ENCODE results near the gene CRLF1.

Gene CRLF1, protein sequence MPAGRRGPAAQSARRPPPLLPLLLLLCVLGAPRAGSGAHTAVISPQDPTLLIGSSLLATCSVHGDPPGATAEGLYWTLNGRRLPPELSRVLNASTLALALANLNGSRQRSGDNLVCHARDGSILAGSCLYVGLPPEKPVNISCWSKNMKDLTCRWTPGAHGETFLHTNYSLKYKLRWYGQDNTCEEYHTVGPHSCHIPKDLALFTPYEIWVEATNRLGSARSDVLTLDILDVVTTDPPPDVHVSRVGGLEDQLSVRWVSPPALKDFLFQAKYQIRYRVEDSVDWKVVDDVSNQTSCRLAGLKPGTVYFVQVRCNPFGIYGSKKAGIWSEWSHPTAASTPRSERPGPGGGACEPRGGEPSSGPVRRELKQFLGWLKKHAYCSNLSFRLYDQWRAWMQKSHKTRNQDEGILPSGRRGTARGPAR

DNA sequence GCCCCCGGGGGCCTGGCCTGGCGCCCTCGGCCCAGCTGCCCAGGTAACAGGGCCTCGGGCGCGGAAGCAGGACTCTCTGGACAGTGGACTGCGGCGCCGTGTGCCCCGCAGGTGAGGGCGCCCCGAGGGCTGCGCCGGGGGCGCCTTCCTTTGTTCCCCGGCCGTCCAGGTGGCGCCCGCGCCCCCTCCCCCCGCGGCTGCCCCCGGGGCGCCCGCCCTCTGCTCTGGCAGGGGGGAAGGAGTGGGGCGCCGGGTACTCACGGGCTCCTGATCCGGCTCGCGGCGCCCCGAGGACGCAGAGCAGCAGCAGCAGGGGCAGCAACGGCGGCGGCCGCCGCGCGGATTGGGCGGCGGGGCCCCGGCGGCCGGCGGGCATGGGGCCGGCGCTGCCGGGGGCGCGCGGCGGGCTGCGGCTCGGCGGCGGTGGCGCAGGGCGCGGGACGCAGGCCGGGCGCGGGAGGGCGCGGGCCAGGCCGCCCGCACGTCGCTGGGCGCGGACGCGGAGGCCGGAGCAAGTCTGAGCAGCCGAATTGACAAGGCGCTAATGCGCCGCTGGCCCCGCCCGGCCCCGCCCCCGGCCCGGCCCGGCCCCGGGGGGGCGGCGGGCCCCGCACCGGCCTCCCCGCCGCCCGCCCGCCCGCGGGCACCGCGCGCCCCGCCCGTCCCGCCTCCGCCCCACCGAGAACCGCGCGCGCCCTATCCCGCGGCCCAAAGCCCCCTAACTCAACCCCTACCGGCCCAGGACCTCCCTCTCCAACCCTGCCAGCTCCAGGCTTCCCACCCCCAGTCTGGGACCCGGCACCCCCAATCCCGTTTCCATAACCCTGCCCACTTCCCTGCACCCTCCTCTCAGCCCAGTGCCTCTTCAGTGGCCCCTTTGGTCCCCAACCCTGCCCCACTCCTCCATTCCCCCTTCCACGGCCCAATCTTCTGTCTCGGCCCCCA, at the start of gene CRLF1:
Gene CRLF1, minus strand, starts transcription at position 519 of the 945 bp plus-strand sequence. Its CDS starts 143 bp downstream, at position 376.
- no peak for DNase-seq (ENCODE audit: low read depth)

DNA sequence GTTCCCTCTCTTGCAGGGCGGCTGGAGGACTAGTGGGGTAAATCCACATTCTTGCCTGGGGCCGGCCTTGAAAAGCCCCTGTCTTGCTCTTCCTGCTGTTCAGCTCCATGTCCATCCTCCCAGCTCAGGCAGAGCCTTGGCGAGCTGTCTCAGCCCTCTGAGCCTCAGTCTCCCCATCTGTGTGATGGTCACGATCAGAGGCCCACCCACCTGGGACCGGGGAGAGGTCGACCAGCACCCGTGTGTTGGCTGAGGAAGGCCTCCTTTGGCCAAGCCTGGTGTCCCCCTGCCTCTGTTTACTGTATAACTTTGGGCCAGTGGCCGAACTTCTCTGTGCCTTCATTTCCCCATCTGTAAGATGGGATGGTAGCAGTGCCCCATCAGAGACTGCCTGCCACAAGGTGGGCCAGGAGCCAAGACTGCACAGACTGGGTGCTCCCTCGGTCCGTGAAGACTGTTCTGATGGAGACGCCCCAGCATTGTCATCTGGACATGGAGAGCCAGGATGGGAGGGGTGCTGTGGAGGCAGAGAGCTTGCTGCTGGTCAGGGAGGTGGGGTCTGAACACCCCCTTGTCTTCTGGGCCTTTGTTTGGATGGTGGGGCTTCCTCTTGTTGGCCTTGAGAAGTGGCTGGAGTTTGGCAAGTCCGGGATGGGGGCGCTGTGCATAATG, 48.7 kb upstream of the CRLF1 start:
- DNase-seq (ENCODE audit: low read depth), result no peak

DNA sequence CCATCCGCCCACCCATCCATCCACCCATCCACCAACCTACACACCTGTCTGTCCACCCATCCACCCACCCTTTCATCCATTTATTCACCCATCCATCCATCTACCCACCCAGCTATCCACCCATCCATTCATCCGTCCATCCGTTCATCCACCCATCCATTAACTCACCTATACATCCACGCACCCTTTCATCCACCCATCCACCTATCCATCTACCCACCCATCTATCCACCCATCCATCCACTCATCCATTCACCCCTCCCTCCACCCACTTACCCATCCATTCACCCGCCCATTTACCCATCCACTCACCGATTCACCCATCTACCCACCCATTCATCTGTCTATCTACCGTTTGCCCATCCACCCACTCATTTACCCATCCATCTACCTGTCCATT, 47.9 kb upstream of the CRLF1 start:
- DNase-seq (ENCODE audit: low read depth), result no peak

DNA sequence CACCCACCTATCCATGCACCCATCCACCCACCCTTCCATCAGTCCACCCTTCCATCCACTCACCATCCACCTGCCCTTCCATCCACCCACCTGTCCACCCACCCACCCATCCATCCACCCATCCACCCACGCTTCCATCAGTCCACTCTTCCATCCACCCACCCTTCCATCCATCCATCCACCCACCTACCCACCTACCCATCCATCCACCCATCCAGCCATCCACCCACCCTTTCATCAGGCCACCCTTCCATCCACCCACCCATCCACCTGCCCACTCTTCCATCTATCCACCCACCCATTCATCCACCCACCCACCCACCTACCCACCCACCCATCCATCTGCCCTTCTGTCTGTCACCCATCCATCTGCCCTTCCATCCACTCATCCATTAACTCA, 47.3 kb upstream of the CRLF1 start:
- DNase-seq (ENCODE audit: low read depth), result no peak

DNA sequence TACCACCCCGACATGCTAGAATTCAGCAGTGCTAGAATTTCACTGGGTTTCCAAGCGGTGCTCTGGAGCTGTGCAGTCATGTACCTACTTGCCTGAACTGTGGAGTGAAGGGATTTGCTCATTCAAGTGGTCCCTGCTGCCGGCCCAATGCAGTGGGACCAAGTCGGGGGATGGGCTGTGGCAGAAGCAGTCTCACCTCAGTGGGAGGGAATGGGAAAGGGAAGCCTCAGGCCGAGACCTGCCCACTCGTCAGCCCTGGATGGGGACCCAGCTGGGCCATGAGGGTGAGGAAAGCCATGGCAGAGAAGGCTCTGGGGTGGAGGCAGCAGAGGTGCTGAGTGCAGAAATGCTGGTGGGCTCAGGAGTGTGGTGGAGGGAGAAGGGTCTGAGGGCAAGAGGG, 45.1 kb upstream of the CRLF1 start:
- no peak for DNase-seq (ENCODE audit: low read depth)

DNA sequence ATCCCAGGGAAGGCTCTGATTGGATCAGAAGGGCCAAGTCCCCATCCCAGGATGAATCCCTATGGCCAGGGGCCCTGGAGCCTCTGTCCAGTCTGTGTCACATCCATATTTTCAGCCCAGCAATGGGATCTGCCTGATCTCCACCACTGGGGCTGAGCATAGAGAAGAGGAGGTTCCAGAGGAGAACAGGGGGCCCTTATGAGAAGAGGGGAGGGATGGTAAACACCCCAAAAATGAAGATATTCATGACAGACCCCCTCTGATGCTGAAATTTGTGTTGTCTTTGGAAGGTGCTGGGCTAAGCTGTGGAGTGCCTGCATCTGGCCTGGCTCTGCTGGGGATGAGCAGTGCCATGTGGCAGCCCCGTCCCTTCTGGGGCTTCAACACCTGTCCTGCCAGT, 44.7 kb upstream of the CRLF1 start:
- no peak for DNase-seq (ENCODE audit: low read depth)

DNA sequence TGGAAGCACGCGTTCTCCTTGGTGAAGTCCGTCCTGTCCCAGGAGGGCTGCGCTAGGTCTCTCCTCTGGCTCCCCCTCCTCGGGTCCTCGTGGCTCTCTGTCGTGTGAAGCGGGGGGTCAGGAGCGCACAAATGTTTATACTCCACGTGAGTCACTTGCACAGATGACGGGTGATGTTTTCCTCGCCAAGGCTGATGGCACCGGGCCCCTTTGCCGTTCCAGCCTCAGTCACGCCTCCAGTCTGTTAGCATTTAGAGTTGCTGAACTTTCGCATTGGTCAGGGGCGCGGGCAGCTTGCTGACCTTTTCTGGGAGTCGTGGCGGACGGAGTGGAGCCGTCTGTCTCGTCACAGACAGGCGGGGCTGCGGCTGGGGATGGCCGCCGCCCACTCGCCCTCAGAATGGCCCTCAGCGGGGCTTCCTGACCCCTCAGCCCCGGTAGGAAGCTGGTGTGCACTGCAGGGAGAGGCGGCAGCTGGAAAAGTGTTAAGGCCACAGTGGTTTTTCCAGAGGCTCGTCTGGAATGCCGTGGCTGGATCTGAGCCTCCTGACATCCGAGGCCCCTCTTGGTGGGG, 44.0 kb upstream of the CRLF1 start:
- no peak for DNase-seq (ENCODE audit: low read depth)

DNA sequence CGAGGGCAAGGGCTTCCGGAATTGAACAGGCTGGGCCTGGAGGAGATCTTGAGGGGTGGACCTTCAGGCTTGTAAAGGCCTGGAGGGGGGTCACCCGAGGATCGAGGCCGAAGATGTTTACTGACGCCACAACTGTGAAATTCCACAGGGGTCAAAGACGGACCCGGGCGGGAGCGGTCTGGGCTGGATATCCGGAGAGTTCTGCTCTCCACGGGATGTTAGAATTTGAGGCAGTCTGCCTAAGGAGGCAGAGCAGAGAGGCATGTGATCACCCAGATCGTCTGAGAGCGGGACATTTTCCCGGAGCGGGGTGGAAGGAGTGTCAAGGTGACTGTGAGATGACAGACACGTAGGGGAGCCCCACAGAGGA, 43.4 kb upstream of the CRLF1 start:
- DNase-seq (ENCODE audit: low read depth), result no peak

DNA sequence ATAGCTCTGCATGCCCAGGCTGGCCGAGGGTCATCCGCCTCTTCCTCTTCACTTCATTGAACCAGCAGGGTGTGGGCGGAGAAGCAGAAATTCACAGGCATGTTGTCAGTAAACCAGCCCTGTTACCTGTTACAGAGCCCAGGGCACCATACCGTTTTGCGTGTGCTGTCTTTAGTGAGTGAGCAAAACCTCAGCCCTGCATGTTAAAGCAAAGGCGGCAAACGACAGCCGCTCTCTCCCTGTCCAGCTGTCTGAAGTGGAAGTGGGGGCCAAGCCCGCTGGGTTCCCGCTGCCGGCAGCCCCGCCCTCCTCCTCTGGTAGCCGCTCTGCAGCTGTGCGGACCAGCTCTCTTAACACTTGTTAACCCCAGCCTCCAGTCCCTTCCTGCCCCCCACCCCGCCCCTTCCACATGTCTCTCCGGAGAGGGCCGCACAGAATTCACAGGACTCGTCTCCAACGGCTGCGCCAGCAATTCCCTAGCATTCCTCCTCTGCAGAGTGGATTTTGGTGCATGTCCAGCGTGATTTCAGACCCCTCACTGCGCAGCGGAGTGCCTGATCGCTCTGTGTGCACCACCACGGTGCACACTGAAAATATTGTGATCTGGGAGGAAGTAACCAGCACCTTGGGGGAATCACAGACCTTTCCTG, 42.9 kb upstream of the CRLF1 start:
- DNase-seq (ENCODE audit: low read depth), result no peak

DNA sequence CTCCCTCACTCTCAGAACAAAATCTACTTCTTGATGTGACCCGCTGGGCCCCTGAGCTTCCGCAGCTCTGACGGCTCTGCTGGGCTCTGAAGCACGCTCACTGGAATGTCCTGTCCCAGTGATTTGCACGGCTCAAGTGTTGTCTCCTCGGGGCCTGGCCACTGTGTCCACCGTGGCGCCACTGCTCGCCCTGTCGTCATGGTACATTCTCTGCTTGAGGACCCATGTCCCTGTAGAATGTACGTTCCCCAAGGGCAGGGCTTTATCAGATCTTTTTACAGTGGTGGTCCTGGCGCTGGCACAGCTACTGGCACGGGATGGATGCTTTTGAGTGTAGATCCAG, 42.3 kb upstream of the CRLF1 start:
- no peak for DNase-seq (ENCODE audit: low read depth)

DNA sequence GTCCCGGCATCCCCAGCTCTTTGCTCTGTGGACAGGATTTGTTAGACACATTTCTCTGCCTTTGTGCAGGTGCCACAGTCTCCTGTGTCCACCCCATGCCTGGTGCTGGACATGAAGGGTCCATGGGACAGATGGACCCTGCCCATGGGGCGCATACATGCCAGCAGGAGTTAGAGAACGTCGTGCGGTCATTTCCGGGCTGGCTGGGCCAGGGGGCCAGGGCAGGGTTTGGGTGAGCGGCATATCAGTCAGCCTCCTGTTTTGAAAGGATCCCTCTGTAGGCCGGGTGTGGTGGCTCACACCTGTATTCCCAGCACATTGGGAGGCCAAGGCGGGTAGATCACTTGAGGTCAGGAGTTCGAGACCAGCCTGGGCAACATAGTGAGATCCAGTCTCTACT, 41.2 kb upstream of the CRLF1 start:
- DNase-seq (ENCODE audit: low read depth), result no peak

DNA sequence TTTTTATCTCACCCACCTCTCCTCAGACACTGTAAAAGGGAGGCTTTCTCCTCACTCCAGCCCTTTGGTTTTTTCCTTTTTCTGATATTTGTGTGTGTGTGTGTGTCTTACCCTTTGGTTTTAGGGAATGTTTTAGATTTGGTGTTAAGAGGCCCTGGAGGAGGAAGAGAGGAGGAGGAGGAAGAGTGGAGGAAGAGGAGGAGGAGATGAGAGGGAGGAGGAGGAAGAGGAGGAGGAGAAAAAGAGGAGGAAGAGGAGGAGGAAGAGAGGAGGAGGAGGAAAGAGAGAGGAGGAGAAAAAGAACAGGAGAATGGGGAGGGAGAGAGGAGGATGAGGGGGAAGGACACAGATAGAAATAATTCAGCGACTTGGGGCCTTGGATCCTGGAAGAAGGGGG, 40.8 kb upstream of the CRLF1 start:
- DNase-seq (ENCODE audit: low read depth), result no peak

DNA sequence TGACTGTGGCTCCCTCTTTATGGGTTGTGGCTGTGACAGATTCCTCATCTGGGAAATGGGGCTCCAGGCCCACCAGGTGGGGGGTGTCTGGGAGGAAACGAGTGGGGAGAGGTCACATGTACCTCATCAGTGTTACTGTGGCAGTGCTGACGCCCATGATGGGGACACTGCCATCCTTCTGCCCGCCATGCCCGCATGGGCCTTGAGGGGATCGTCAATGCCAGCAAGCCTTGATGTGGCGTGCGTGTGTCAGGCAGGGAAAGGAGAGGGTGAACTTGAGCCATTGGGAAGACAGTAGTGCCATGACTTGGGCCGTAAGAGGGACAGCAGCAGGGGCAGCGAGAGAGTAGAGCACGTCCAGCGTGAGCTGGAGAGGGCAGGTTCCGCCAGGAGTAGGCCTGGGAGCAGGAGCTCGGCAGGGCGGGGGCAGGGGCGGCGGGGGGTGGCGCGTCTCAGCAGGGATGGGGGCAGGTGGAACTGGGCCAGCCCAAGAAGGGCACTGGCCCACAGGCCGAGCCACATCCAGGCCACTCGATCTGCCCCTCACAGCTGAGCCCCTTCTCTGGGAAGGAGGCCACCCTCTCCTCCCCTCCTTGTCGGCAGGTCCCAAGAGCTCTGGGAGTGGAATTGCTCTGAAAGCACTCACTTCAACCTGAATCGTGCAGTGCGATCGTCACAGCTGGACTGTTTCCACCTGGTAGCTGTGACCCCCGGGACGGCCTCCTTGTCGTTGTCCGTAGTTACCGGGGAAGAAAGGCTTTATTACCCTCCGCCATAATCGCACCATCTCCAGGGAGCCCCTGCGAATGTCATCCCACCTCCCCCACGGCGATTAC, 40.2 kb upstream of the CRLF1 start:
- DNase-seq (ENCODE audit: low read depth), result no peak

DNA sequence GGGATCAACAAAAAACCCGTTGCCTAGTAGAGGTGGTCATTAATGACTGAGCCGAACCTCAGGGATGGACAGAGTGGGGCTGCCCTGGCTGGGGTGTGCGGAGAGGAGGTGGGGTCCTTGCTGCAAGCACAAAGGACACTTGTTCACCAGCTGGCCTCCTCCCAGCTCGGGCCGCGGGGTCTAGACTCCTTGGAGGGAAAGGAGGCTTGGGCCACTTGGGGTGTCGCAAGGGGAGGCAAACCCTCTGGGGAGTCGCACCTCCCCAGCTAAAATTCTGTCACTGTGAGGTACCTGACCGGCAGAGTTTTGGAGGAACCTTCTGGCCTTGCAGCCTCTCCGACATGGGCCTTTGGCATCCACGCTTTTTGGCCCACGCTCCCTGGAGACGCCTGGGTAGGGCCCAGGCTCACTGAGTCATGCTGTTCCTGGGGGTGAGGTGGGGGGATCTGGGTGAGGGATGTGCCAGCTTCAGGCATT, 38.5 kb upstream of the CRLF1 start:
- DNase-seq (ENCODE audit: low read depth), result no peak

DNA sequence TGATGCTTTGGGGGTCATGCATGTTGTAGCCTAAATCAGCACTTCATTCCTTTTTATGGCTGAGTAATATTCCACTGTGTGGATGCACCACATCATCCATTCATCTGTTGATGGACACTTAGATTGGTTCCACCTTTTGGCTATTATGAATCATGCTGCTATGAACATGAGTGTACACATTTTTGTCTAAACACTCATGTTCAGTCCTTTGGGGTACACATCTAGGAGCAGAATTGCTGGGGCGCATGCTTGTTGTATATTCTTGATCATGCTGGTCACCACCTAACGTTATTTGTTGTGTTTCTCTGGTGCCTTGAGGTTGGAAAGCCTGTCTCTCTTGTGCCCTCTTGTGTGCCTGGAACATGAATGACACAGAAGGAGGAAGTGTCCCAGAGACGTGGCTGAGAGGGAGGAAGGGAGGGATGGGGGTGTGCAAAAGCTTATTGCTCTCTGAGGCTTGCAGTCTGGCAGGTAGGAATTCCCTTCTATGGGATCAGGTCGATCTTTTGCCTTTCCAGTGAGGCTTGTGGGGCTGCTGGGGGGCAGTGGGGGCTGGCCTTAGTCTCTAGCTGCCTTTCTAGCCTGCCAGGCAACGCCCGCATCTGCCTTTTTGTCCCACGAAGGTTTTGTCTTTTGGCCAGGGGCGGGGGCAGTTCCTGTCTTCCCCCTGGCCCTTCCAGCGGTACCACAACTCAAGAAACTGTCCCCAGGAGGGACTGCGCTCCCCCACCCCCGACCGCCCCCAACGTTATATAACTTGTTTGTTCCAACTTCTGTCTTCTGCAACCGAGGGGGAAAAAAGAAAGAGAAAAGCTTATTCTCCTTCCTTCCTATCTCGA, 37.8 kb upstream of the CRLF1 start:
- DNase-seq (ENCODE audit: low read depth), result no peak

DNA sequence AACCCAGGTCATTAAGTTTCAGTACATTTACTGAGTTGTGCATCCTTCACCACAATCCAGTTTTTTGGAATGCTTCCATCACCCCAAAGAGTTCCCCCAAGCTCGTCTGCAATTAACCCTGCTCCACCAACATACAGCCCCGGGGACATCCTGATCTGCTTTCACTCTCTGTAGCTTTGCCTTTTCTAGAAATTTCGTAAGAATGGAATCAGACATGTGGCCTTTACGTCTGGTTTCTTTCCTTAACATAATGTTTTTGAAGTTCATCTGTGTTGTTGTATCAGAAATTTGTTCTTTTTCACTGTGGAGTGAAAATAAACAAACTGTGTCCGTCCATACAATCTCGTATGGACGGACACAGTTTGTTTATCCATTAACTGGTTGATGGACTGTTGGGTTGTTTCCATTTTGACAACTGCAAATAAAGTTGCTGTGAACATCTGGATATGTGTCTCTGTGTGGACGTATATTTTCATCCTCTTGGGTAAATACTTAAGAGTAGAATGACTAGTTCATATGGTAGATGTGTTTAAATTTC, 33.2 kb upstream of the CRLF1 start:
- no peak for DNase-seq (ENCODE audit: low read depth)

DNA sequence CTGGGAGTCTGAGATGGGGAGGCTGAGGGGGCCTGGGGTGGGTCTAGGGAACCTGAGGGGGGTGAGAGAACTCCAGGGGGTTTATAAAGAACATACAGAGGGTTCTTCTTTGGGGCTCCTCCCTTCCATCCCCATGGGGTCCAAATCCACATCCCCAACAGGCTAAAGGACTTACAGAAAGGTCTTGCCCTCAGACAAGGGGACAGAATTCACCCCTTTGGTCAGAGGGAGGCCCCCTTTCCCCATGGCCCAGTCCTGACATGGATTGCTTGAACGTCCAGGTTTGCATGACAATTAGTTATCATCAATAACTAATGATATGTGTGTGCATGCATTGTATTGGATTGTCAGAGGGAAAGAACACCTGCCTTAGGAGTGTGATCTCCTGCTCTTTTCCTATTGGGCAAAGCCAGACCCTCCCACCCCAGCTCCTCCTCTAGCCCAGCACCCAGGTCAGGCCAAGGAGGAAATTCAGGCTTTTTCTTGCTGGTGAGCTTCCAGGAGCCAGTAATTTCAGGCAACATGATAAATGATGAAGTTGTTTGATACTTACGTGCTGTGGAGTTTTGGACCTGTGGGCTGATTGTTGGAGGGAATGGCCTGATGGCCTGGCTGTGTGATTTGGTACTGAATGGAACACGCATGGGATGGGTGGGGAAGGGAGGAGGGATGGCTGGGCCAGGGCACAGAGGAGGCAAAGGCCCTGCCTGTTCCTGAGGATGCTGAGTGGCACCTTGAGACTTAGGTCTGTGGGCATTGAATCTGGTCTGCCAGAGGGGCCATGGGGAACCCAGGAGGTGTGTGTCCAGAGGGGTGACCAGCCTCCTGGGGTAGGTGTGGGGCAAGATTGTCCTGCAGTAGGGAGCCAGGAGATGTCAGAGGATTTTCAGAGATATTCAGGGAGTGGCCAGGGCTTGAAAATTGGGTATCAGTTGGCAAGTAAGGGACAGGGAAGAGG, 31.4 kb upstream of the CRLF1 start:
- DNase-seq (ENCODE audit: low read depth), result no peak

DNA sequence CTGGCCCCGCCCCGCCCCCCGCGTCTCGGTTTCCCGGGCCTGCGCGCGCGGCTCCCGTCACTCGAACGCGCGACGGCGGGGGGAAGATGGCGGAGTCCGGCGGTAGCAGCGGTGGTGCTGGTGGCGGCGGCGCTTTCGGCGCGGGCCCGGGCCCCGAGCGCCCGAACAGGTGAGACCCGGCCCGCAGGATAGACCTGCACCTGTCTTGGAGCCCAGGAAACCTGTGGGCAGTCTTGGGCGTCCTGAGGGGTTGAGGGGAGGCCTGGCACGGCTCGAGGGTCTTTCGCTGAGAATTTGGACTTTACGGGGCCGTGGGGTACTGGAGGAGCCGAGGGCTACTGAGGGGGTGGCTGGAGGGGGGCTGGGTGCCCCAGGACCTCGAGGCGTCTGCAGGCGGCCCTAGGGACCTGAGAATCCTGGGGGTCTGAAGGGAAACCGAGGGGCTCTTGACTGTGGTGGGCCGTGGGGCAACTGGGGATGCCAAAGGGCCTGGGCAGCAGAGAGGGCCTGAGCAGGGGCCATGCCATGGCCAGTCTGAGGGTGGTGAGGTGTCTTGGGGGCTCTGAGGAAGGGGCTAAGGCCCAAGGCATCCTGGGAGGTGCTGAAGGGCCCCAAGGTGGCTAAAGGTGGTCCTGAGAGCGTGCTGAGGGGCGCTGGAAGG, 30.5 kb upstream of the CRLF1 start, which contains the start of gene KLHL26:
Gene KLHL26, plus strand, starts transcription at position 60 of the 661 bp plus-strand sequence. Its CDS starts 27 bp downstream, at position 87.
- DNase-seq (ENCODE audit: low read depth), result no peak

All from activated T-cell treated with anti-CD3 and anti-CD28 coated beads for 48 hours (primary cell).